Activated T-helper 9 cell treated with anti-CD3 and anti-CD28 coated beads, Interleukin-2, amount 50 U/mL, for 16 hours (primary cell): ENCODE measurements around the gene PRKN.

Source experiments
- DNase-seq: peaks from one replicate; pipeline ENCODE4 v3.0.0-alpha.2; 2020; ENCODE audit warnings: low read depth

The PRKN gene

DNA sequence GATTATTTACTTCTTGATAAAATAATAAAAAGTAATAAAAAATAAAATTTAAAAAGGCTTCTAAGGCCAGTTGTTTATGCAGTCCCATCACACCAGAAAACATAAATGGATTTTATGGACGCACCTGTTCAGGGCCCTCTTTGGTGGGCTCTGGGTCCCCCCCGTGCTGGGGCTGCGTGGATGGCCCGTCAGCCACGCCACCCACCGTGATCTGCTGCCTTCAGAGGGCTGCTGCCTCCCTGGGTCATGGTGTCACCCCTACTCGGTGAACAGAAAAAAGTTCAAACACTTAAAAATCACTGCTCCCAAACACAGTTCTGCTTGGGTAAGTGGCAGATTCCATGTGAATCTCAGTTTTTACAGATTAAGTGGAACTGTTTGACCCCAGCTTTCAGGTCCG, 1006.1 kb downstream of the PRKN start:
- DNase-seq = no peak

- no peak for DNase-seq
These were observed 1011.4 kb downstream of the PRKN start for GRCh38 chr6:161716176-161716575.

GRCh38 chr6:161711938-161712337, 1015.6 kb downstream of the PRKN start:
- DNase-seq = no peak

DNA sequence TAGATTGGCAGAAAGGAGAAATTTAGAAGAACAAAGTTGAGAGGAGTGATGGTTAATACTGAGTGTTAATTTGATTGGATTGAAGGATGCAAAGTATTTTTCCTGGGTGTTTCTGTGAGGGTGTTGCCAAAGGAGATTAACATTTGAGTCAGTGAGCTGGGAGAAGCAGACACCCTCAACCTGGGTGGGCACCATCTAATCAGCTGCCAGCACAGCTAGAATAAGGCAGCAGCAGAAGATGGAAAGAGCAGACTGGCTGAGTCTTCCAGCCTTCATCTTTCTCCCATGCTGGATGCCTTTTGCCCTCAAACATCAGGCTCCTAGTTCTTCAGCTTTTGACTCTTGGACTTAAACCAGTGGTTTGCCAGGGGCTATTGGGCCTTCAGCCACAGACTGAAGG, 1016.1 kb downstream of the PRKN start:
- DNase-seq = no peak

GRCh38 chr6:161710698-161711097, 1016.9 kb downstream of the PRKN start:
- no peak for DNase-seq

- no peak for DNase-seq
These were observed 1026.5 kb downstream of the PRKN start for GRCh38 chr6:161701056-161701455.

- no peak for DNase-seq
These were observed 1030.8 kb downstream of the PRKN start for GRCh38 chr6:161696801-161697200.

DNA sequence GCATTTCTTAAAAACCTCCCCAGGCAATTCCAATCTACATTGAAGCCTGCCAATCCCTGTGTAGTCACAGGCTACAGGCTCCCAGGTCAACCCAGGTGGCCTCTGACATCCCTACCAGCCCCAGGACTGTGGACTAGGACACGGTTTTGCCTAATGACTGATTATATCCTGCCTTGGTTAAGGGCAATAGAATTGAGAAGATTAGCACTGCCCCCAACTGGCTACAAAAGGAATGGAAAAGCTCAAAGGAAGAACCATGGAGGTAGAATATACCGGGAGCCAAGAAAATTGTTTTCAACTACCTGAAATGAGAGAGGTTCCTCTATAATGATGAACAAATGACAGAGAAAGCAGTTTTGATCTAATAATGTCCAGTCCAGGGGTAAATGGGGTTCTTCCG, 1032.6 kb downstream of the PRKN start:
- no peak for DNase-seq

DNA sequence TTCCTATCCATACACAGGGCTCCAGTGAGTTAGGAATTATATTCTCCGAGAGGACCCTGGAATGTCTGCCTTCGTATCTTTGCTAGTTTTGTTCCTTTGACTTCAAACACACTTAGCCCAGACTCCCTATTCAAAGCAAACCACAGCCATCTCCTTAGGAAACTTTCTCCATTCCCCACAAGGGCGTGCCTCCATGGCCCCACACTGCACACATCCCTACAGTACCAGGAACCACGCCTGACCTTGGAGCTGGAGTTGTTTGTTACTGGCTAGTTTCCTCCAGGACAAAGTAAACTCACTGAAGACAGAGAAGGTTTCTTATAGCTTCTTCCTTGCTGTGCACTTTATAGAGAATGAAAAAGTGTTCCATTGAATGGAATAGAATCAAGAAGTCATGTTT, 1040.9 kb downstream of the PRKN start:
- DNase-seq = no peak

DNA sequence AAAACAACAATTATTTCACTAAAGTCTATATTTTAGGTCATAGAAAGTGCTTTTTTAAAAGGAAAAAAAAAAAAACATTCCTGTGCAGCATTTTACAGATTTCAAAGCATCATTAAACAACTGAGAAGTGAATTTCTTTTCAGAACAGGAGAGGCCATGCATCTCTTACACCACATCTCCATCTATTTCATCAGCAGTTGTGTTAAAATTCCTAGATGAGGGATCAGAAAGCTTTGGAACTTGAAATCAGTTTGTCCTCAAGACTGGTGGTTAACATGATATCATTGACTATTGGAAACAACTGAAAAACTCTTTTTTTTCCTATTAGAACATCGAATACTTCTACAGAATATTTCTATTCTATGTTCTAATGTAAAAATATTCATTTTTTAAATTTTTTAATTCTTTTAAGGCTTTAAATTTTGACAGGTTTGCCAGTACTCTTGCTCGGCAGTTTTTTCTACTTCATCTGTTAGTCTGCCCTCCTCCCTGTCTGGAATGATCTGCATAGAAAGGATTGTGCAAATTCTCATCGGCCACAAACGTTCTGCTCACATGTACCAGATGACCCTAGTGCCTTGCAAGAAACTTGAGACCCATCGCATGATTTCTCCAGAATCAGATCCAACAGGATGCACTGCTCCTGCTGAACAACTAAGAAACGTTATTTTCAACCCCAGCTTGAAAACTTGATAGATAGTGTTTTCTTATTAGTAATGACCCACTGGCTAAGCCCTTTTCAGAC, 1042.7 kb downstream of the PRKN start:
- no peak for DNase-seq

GRCh38 chr6:161683400-161683799, 1044.2 kb downstream of the PRKN start:
- DNase-seq = no peak

DNA sequence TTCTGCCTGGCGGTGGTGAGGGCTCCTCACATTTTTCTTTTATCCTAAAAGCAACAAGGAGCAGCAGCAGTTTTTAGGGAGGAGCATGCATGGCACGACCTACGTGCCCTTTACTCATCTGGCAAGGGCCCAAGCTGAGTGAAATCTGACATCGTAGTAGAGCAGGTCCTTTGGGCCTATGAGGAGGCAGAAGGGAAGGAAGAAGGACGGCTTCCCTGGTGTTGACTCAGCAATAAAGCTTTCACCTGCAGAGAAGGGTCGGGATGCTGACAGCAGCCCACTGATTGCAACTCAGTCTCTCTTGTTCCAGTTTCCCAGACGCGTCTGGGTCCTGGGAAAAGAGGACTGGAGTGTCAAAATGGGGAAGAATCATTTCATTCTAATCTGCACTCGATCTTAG, 1044.6 kb downstream of the PRKN start:
- no peak for DNase-seq

DNA sequence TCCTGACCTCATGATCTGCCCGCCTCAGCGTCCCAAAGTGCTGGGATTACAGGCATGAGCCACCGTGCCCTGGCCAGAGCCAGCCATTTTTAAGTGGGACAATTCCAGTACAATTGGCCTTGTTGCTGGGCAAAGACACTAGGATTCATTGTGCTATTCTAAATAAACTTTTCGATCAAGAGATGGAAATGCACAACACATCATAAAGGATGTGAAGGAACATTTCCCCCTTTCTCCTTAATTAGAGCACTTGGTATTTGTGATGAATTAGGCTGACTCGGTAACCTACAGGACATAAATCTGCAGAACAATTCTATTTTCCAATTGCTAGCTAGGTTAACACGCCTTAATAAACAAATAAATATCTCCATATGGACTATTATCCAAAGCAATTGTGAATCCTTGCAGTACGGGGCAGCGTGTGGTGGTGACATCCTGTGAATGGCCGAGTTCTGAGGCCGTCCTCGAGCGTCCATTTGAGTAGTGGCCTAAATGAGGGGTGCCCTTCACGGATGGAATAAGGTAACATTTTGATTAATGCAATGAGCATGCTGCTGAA, 1047.5 kb downstream of the PRKN start:
- no peak for DNase-seq

GRCh38 chr6:161677188-161677587, 1050.4 kb downstream of the PRKN start:
- DNase-seq = no peak

- no peak for DNase-seq
These were observed 1051.0 kb downstream of the PRKN start for GRCh38 chr6:161676586-161676985.

GRCh38 chr6:161674930-161675682, 1052.5 kb downstream of the PRKN start:
- no peak for DNase-seq

- no peak for DNase-seq
These were observed 1054.5 kb downstream of the PRKN start for GRCh38 chr6:161673026-161673425.

DNA sequence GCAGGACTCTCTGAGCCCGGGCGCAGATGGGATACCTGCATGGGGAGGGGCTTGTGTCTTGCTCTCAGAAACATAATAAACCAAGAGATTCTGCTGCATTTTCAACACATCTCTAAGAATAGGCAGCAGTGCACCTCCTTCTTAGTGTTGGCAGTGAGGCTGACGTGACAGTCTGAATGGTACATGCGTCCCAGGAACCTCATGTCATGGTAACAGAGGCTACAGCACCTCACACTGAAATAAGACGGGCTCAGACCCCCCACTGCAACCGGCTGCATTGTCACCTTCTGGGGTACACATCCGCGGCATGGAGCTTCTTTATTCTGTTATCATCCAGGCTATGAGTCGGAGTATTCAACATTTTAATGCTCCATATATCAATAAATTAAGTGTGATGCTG, 1056.4 kb downstream of the PRKN start:
- no peak for DNase-seq

GRCh38 chr6:161668665-161669064, 1058.9 kb downstream of the PRKN start:
- no peak for DNase-seq

DNA sequence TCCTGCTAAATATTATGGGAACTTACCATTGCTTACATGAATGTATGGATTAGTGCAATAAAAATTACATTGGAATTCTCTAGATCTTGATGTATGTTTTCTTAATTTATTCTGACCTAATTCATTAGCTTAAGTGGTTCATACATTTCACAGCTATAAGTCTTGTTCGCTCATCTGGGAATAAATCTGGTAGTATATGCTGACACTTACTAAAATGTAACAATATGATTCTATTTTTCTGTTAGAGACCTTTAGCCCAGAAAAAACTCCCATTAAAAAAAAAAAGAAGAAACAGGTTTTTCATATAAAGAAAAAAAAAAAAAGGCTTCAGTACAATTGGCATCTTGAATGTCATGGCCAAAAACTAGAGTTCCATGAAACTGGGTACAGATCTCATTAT, 1059.6 kb downstream of the PRKN start:
- no peak for DNase-seq

- DNase-seq = no peak
These were observed 1063.9 kb downstream of the PRKN start for GRCh38 chr6:161663682-161664081.

- DNase-seq = no peak
These were observed 1066.6 kb downstream of the PRKN start for GRCh38 chr6:161660666-161661571.
